GM23338 (cell line): ENCODE measurements around the gene PXMP2. TPM values are rescaled to one million over a fixed set of nuclear protein-coding genes. Genes with fewer than 3 reads are reported as not detected.

ENCODE experiments used
- ATAC-seq: fragments of 200-7000 bp; cut with Tn5 transposase; 3 replicates; pipeline ENCODE4 v1.9.1; 2020
- DNase-seq: peaks from one replicate; pipeline ENCODE4 v3.0.0-alpha.2; 2015; ENCODE audit warnings: low spot score
- H2AFZ ChIP-seq: fragments of 200-600 bp; sonication (generic); 2 replicates; pipeline ENCODE4 v1.8.0; 2016; ENCODE audit warnings: antibody characterized with exemption, mild to moderate bottlenecking, moderate library complexity
- H3F3A ChIP-seq: fragments of 200-600 bp; sonication (generic); replicated peaks from 2 replicates; pipeline ENCODE4 v1.8.0; 2017; ENCODE audit warnings: antibody characterized with exemption, mixed run types, low read depth
- H3K27ac ChIP-seq: fragments of 200-600 bp; sonication (generic); 2 replicates; pipeline ENCODE4 v1.6.1; 2016; ENCODE audit warnings: low read depth
- H3K27me3 ChIP-seq: fragments of 200-600 bp; sonication (generic); 2 replicates; pipeline ENCODE4 v1.8.0; 2016; ENCODE audit warnings: mild to moderate bottlenecking, mixed run types, moderate library complexity; ENCODE audit not compliant: insufficient read depth
- H3K36me3 ChIP-seq: fragments of 200-600 bp; sonication (generic); 2 replicates; pipeline ENCODE4 v1.8.0; 2016; ENCODE audit warnings: mild to moderate bottlenecking; ENCODE audit not compliant: insufficient read depth
- H3K4me1 ChIP-seq: fragments of 200-600 bp; sonication (generic); 2 replicates; pipeline ENCODE4 v1.8.0; 2016; ENCODE audit warnings: mild to moderate bottlenecking, moderate library complexity; ENCODE audit not compliant: insufficient read depth
- H3K4me2 ChIP-seq: fragments of 200-600 bp; sonication (generic); 2 replicates; pipeline ENCODE4 v1.7.1; 2017; ENCODE audit warnings: mixed run types
- H3K4me3 ChIP-seq: fragments of 200-600 bp; sonication (generic); 2 replicates; pipeline ENCODE4 v1.6.1; 2016; ENCODE audit warnings: mixed run types
- H3K79me2 ChIP-seq: fragments of 200-600 bp; sonication (generic); replicated peaks from 2 replicates; pipeline ENCODE4 v1.8.0; 2017; ENCODE audit warnings: mild to moderate bottlenecking; ENCODE audit not compliant: insufficient read depth
- H3K9me2 ChIP-seq: fragments of 200-600 bp; sonication (generic); 2 replicates; pipeline ENCODE4 v1.8.0; 2017; ENCODE audit not compliant: insufficient read depth
- H4K20me1 ChIP-seq: fragments of 200-600 bp; sonication (generic); replicated peaks from 2 replicates; pipeline ENCODE4 v1.8.0; 2017; ENCODE audit warnings: mild to moderate bottlenecking; ENCODE audit not compliant: insufficient read depth
- H3K27ac Mint-ChIP-seq: 2 replicates; pipeline ENCODE4 v1.8.0; 2020; ENCODE audit warnings: inconsistent platforms, mild to moderate bottlenecking, moderate library complexity, mixed read lengths
- H3K27me3 Mint-ChIP-seq: 3 replicates; pipeline ENCODE4 v1.8.0; 2022; ENCODE audit warnings: low read depth, mild to moderate bottlenecking, moderate library complexity, mixed read lengths, inconsistent platforms; ENCODE audit not compliant: insufficient read depth, poor library complexity
- H3K36me3 Mint-ChIP-seq: 3 replicates; pipeline ENCODE4 v1.8.0; 2021; ENCODE audit warnings: low read depth, mild to moderate bottlenecking, inconsistent platforms, moderate library complexity, mixed read lengths
- H3K4me1 Mint-ChIP-seq: 3 replicates; pipeline ENCODE4 v1.8.0; 2020; ENCODE audit warnings: mild to moderate bottlenecking, inconsistent platforms, mixed read lengths
- H3K4me3 Mint-ChIP-seq: 3 replicates; pipeline ENCODE4 v1.8.0; 2021; ENCODE audit warnings: moderate library complexity, mild to moderate bottlenecking, inconsistent platforms, mixed read lengths
- H3K9me3 Mint-ChIP-seq: 3 replicates; pipeline ENCODE4 v1.8.0; 2020; ENCODE audit warnings: moderate library complexity, mild to moderate bottlenecking, inconsistent platforms, mixed read lengths
- CREB1 ChIP-seq: fragments of 250-450 bp; sonication (Bioruptor Pico); IDR thresholded peaks from 2 replicates; pipeline ENCODE4 v1.5.0; 2020; ENCODE audit warnings: low read depth, mild to moderate bottlenecking, moderate library complexity
- CTCF ChIP-seq, 2 experiments: fragments of 200-600 bp in 1 of 2; sonication (generic) in 1 of 2; conservative IDR thresholded peaks; 2 replicates each; pipeline versions ENCODE4 v1.5.1 to v1.6.1; 2016 to 2017; ENCODE audit warnings: antibody characterized with exemption in 2 of 2, low read depth in 2 of 2, mild to moderate bottlenecking in 2 of 2, moderate library complexity in 1 of 2
- EZH2 ChIP-seq: fragments of 200-600 bp; sonication (generic); IDR thresholded peaks from one replicate; pipeline ENCODE4 v1.8.0; 2017; ENCODE audit warnings: antibody characterized with exemption, mild to moderate bottlenecking, low read depth; ENCODE audit not compliant: unreplicated experiment
- EZH2phosphoT487 ChIP-seq: fragments of 200-600 bp; sonication (generic); IDR thresholded peaks from one replicate; pipeline ENCODE4 v1.8.1; 2018; ENCODE audit warnings: antibody characterized with exemption; ENCODE audit not compliant: unreplicated experiment
- JUNB ChIP-seq: IDR thresholded peaks from one replicate; pipeline ENCODE4 v1.6.1; 2016; ENCODE audit warnings: antibody characterized with exemption; ENCODE audit not compliant: unreplicated experiment
- NANOG ChIP-seq: IDR thresholded peaks from 2 replicates; pipeline ENCODE4 v1.6.1; 2016; ENCODE audit warnings: antibody characterized with exemption, borderline replicate concordance
- POLR2AphosphoS5 ChIP-seq: IDR thresholded peaks from 2 replicates; pipeline ENCODE4 v1.6.1; 2016; ENCODE audit warnings: antibody characterized with exemption, low read depth
- REST ChIP-seq: IDR thresholded peaks from one replicate; pipeline ENCODE4 v1.6.1; 2018; ENCODE audit warnings: antibody characterized with exemption; ENCODE audit not compliant: unreplicated experiment
- STAT1 ChIP-seq: IDR thresholded peaks from one replicate; pipeline ENCODE4 v1.6.1; 2016; ENCODE audit warnings: antibody characterized with exemption; ENCODE audit not compliant: unreplicated experiment
- ZNF114 ChIP-seq: fragments of 250-450 bp; sonication (Bioruptor Pico); IDR thresholded peaks from 2 replicates; pipeline ENCODE4 v1.5.0; 2020; ENCODE audit warnings: mild to moderate bottlenecking, moderate library complexity
- ZNF331 ChIP-seq: fragments of 250-450 bp; sonication (Bioruptor Pico); IDR thresholded peaks from 2 replicates; pipeline ENCODE4 v1.5.0; 2020; ENCODE audit warnings: low read depth, mild to moderate bottlenecking, moderate library complexity
- polyA plus RNA-seq: library from polyadenylated mRNA; unstranded; fragments of >200 nt; fragmentation: Nextera tagmentation; extraction: Ambion mirVana; gene quantifications from 2 replicates; pipeline ENCODE4 v1.2.1, GENCODE V29; 2016
- total RNA-seq: library from RNA; depleted of rRNA; stranded (reverse); fragments of >200 nt; shearing (Covaris generic); gene quantifications from 2 replicates; pipeline ENCODE4 v1.2.3, GENCODE V29; 2014

PXMP2 gene
- total and polyA plus RNA-seq, 2 experiments from 2014 or later = 17.3 to 19.7 TPM

- Histone ChIP-seq H3K27ac (no peak overlapping the region), H3F3A (peaks cover 31% of the 10 kb centered on the region), H3K36me3 (peaks cover 7% of the 10 kb centered on the region; the same call in 1 of the 2 replicates), H3K9me2 (no peaks in the 10 kb centered on the region), H3K4me2 (no peak overlapping the region), H3K79me2 (peaks cover 30% of the 10 kb centered on the region), H4K20me1 (peaks cover 12% of the 10 kb centered on the region), H2AFZ (no peak overlapping the region), H3K4me3 (no peak overlapping the region), H3K4me1 (no peaks in the 10 kb centered on the region), H3K27me3 (no peaks in the 10 kb centered on the region)
- Mint-ChIP-seq H3K4me3 (no peak overlapping the region), H3K27me3 (peaks cover 15% of the 10 kb centered on the region), H3K4me1 (no peaks in the 10 kb centered on the region), H3K9me3 (no peaks in the 10 kb centered on the region), H3K27ac (no peak overlapping the region), H3K36me3 (peaks cover 77% of the 10 kb centered on the region)
- ATAC-seq = peak; percentile 34
- TF ChIP-seq REST (no peak), ZNF114 (no peak), EZH2 (no peak), CREB1 (CRISPR knock-in tag) (no peak), STAT1 (no peak), EZH2phosphoT487 (no peak), JUNB (no peak), POLR2AphosphoS5 (no peak), NANOG (no peak), CTCF (conservative IDR thresholded peaks at IDR 0.05; ENCODE audit: low read depth in 2 of 2) (no peak), ZNF331 (no peak)
- DNase-seq = peak; percentile 45
Measured at GRCh38 chr12:132717531-132718387, 30.4 kb downstream of the PXMP2 start.
